Testis (tissue), 2 donors: ENCODE data around the gene VILL.

Experiments
- POLR2A ChIP-seq: fragments of 450-650 bp; IDR thresholded peaks from one replicate; pipeline ENCODE4 v1.6.1; 2017; ENCODE audit warnings: antibody characterized with exemption, mild to moderate bottlenecking, moderate library complexity
- TF ChIP-seq, protein P1 (sequence below), 3 experiments: fragments of 450-650 bp in 2 of 3; fragments of 200-600 bp in 1 of 3; sonication (generic) in 1 of 3; IDR thresholded peaks; one replicate each; pipeline ENCODE4 v1.5.1; 2016 to 2019; ENCODE audit warnings: antibody characterized with exemption in 3 of 3, mild to moderate bottlenecking in 2 of 3, moderate library complexity in 1 of 3

DNA sequence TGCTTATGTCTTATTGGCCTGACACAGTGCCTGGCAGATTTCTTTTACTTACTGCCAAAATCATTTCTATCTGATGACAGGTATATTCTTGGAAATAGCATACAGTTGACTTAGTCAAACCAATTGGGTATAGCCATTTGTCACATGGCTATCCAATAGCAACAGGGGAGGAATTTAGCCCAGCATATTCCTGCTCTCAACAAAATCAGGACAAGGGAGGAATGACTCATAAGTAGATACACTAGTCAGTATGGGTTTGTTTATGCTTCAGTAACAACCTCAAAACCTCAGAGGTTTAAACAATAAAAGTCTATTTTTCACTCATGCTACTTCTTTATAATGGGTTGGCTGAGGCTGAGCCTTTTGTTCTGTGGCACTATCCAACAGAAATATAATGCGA lies 38.0 kb upstream of the VILL start:
- TF ChIP-seq, protein P1, sequence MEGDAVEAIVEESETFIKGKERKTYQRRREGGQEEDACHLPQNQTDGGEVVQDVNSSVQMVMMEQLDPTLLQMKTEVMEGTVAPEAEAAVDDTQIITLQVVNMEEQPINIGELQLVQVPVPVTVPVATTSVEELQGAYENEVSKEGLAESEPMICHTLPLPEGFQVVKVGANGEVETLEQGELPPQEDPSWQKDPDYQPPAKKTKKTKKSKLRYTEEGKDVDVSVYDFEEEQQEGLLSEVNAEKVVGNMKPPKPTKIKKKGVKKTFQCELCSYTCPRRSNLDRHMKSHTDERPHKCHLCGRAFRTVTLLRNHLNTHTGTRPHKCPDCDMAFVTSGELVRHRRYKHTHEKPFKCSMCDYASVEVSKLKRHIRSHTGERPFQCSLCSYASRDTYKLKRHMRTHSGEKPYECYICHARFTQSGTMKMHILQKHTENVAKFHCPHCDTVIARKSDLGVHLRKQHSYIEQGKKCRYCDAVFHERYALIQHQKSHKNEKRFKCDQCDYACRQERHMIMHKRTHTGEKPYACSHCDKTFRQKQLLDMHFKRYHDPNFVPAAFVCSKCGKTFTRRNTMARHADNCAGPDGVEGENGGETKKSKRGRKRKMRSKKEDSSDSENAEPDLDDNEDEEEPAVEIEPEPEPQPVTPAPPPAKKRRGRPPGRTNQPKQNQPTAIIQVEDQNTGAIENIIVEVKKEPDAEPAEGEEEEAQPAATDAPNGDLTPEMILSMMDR (IDR thresholded peaks at IDR 0.05), result no peak
- TF ChIP-seq POLR2A, result no peak
